Sigmoid colon (tissue), 4 donors: ENCODE results near the gene CDC6.

Source experiments
- CTCF ChIP-seq, 4 experiments: fragments of 450-650 bp in 3 of 4; fragments of 200-600 bp in 1 of 4; IDR thresholded peaks; one replicate each; pipeline ENCODE4 v1.5.1; 2016 to 2019; ENCODE audit warnings: antibody characterized with exemption in 4 of 4, mild to moderate bottlenecking in 3 of 4, moderate library complexity in 2 of 4
- EP300 ChIP-seq, 4 donors: sonication (generic); formaldehyde crosslinking; IDR thresholded peaks; one replicate each; pipeline ENCODE4 v1.6.1; 2017; ENCODE audit warnings: antibody characterized with exemption in 4 of 4
- POLR2A ChIP-seq, 2 donors: fragments of 450-650 bp; IDR thresholded peaks; one replicate each; pipeline ENCODE4 v1.6.1; 2016; ENCODE audit warnings: antibody characterized with exemption in 2 of 2, mild to moderate bottlenecking in 2 of 2, moderate library complexity in 2 of 2
- POLR2AphosphoS5 ChIP-seq, 4 donors: sonication (generic); formaldehyde crosslinking; IDR thresholded peaks; one replicate each; pipeline ENCODE4 v1.6.1; 2017; ENCODE audit warnings: antibody characterized with exemption in 4 of 4

GRCh38 chr17:40333781-40334448, 46.2 kb downstream of the CDC6 start:
- TF ChIP-seq CTCF (IDR thresholded peaks at IDR 0.05) (no peak), POLR2A (IDR thresholded peaks at IDR 0.05) (no peak), EP300 (IDR thresholded peaks at IDR 0.05) (no peak), POLR2AphosphoS5 (IDR thresholded peaks at IDR 0.05) (no peak)
